Measurements from ENCODE around the gene LRP6. TPM values are rescaled to one million over a fixed set of nuclear protein-coding genes. Genes with fewer than 3 reads are reported as not detected.
"Not testable (repeated sequence)": the region's sequence is repeated elsewhere in the genome, so short reads cannot be mapped to it uniquely, and the experiment has no call there.

The LRP6 gene
- total and polyA plus RNA-seq, 2 of the 13 experiments (the other 11 are each of a cell fraction or from before 2014, with no cell fraction given): 33.8 to 42.0 TPM

- TF ChIP-seq ZNF766 (CRISPR knock-in tag; IDR thresholded peaks at IDR 0.05; ENCODE audit: borderline replicate concordance): 0 out of 2 replicates have a peak, but pooled peaks have one; percentile 23
- peak; percentile 66; the same call in 1 of the 2 replicates for TF ChIP-seq ZMYM3 (CRISPR knock-in tag; IDR thresholded peaks at IDR 0.05)
- TF ChIP-seq, protein P1, sequence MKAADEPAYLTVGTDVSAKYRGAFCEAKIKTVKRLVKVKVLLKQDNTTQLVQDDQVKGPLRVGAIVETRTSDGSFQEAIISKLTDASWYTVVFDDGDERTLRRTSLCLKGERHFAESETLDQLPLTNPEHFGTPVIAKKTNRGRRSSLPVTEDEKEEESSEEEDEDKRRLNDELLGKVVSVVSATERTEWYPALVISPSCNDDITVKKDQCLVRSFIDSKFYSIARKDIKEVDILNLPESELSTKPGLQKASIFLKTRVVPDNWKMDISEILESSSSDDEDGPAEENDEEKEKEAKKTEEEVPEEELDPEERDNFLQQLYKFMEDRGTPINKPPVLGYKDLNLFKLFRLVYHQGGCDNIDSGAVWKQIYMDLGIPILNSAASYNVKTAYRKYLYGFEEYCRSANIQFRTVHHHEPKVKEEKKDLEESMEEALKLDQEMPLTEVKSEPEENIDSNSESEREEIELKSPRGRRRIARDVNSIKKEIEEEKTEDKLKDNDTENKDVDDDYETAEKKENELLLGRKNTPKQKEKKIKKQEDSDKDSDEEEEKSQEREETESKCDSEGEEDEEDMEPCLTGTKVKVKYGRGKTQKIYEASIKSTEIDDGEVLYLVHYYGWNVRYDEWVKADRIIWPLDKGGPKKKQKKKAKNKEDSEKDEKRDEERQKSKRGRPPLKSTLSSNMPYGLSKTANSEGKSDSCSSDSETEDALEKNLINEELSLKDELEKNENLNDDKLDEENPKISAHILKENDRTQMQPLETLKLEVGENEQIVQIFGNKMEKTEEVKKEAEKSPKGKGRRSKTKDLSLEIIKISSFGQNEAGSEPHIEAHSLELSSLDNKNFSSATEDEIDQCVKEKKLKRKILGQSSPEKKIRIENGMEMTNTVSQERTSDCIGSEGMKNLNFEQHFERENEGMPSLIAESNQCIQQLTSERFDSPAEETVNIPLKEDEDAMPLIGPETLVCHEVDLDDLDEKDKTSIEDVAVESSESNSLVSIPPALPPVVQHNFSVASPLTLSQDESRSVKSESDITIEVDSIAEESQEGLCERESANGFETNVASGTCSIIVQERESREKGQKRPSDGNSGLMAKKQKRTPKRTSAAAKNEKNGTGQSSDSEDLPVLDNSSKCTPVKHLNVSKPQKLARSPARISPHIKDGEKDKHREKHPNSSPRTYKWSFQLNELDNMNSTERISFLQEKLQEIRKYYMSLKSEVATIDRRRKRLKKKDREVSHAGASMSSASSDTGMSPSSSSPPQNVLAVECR (CRISPR knock-in tag; IDR thresholded peaks at IDR 0.05; ENCODE audit: borderline replicate concordance): peak; percentile 37; the same call in 1 of the 2 replicates
- not testable (repeated sequence) for TF ChIP-seq FOXP1, SOX6 (IDR thresholded peaks at IDR 0.05)
- TF ChIP-seq FOXP1 (CRISPR knock-in tag; IDR thresholded peaks at IDR 0.05): peak; percentile 73
- TF ChIP-seq, protein P2, sequence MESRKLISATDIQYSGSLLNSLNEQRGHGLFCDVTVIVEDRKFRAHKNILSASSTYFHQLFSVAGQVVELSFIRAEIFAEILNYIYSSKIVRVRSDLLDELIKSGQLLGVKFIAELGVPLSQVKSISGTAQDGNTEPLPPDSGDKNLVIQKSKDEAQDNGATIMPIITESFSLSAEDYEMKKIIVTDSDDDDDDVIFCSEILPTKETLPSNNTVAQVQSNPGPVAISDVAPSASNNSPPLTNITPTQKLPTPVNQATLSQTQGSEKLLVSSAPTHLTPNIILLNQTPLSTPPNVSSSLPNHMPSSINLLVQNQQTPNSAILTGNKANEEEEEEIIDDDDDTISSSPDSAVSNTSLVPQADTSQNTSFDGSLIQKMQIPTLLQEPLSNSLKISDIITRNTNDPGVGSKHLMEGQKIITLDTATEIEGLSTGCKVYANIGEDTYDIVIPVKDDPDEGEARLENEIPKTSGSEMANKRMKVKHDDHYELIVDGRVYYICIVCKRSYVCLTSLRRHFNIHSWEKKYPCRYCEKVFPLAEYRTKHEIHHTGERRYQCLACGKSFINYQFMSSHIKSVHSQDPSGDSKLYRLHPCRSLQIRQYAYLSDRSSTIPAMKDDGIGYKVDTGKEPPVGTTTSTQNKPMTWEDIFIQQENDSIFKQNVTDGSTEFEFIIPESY (CRISPR knock-in tag; IDR thresholded peaks at IDR 0.05): peak; percentile 54; the same call in 1 of the 2 replicates
- TF ChIP-seq RXRA (CRISPR knock-in tag; IDR thresholded peaks at IDR 0.05): peak; percentile 68; the same call in 1 of the 2 replicates
- peak; percentile 47; the same call in 1 of the 2 replicates for TF ChIP-seq KDM3A (CRISPR knock-in tag; IDR thresholded peaks at IDR 0.05; ENCODE audit: low read depth)
- peak; percentile 66; the same call in 1 of the 2 replicates for TF ChIP-seq PITX1 (CRISPR knock-in tag; IDR thresholded peaks at IDR 0.05)
- 0 out of 2 replicates have a peak, but pooled peaks have one; percentile 40 for TF ChIP-seq HDAC2 (CRISPR knock-in tag; IDR thresholded peaks at IDR 0.05)
- TF ChIP-seq ZNF792 (CRISPR knock-in tag; IDR thresholded peaks at IDR 0.05): peak; percentile 54; the same call in 1 of the 2 replicates
- TF ChIP-seq SOX6 (CRISPR knock-in tag; IDR thresholded peaks at IDR 0.05): peak; percentile 55
- TF ChIP-seq RXRB (CRISPR knock-in tag; IDR thresholded peaks at IDR 0.05; ENCODE audit: borderline replicate concordance): peak; percentile 31; the same call in 1 of the 2 replicates
- peak; percentile 41; the same call in 1 of the 2 replicates for TF ChIP-seq KDM5B (CRISPR knock-in tag; IDR thresholded peaks at IDR 0.05; ENCODE audit: borderline replicate concordance)
- 0 out of 2 replicates have a peak, but pooled peaks have one; percentile 25 for TF ChIP-seq ZNF614 (CRISPR knock-in tag; IDR thresholded peaks at IDR 0.05; ENCODE audit: borderline replicate concordance)
- TF ChIP-seq, protein P3, sequence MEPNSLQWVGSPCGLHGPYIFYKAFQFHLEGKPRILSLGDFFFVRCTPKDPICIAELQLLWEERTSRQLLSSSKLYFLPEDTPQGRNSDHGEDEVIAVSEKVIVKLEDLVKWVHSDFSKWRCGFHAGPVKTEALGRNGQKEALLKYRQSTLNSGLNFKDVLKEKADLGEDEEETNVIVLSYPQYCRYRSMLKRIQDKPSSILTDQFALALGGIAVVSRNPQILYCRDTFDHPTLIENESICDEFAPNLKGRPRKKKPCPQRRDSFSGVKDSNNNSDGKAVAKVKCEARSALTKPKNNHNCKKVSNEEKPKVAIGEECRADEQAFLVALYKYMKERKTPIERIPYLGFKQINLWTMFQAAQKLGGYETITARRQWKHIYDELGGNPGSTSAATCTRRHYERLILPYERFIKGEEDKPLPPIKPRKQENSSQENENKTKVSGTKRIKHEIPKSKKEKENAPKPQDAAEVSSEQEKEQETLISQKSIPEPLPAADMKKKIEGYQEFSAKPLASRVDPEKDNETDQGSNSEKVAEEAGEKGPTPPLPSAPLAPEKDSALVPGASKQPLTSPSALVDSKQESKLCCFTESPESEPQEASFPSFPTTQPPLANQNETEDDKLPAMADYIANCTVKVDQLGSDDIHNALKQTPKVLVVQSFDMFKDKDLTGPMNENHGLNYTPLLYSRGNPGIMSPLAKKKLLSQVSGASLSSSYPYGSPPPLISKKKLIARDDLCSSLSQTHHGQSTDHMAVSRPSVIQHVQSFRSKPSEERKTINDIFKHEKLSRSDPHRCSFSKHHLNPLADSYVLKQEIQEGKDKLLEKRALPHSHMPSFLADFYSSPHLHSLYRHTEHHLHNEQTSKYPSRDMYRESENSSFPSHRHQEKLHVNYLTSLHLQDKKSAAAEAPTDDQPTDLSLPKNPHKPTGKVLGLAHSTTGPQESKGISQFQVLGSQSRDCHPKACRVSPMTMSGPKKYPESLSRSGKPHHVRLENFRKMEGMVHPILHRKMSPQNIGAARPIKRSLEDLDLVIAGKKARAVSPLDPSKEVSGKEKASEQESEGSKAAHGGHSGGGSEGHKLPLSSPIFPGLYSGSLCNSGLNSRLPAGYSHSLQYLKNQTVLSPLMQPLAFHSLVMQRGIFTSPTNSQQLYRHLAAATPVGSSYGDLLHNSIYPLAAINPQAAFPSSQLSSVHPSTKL (CRISPR knock-in tag; IDR thresholded peaks at IDR 0.05): peak; percentile 48
- TF ChIP-seq, protein P4, sequence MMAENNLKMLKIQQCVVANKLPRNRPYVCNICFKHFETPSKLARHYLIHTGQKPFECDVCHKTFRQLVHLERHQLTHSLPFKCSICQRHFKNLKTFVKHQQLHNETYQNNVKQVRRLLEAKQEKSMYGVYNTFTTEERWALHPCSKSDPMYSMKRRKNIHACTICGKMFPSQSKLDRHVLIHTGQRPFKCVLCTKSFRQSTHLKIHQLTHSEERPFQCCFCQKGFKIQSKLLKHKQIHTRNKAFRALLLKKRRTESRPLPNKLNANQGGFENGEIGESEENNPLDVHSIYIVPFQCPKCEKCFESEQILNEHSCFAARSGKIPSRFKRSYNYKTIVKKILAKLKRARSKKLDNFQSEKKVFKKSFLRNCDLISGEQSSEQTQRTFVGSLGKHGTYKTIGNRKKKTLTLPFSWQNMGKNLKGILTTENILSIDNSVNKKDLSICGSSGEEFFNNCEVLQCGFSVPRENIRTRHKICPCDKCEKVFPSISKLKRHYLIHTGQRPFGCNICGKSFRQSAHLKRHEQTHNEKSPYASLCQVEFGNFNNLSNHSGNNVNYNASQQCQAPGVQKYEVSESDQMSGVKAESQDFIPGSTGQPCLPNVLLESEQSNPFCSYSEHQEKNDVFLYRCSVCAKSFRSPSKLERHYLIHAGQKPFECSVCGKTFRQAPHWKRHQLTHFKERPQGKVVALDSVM (CRISPR knock-in tag; IDR thresholded peaks at IDR 0.05): peak; percentile 51; the same call in 1 of the 2 replicates
These were observed 10.5 kb downstream of the LRP6 start (continued) for GRCh38 chr12:12256291-12256757.

Data from HepG2 (cell line).